Panc1 (cell line): Measurements from ENCODE around the gene TEF. TPM values are rescaled to one million over a fixed set of nuclear protein-coding genes. Genes with fewer than 3 reads are reported as not detected.

ENCODE experiments used
- ATAC-seq: fragments of 200-7000 bp; cut with Tn5 transposase; 2 replicates; pipeline ENCODE4 v1.9.1; 2020; ENCODE audit warnings: mild to moderate bottlenecking, moderate library complexity
- BruUV-seq: library from RNA; stranded (reverse); fragments of 400-500 nt; replicated peaks from 2 replicates; lab custom pipeline; 2021; lab: Mats Ljungman, UMichigan
- CTCF ChIA-PET: fragments of 300-600 bp; sonication (Branson Sonifier 250); formaldehyde crosslinking; loops from one replicate; lab custom pipeline; 2022; ENCODE audit warnings: antibody characterized with exemption; lab: Charles Lee
- POLR2A ChIA-PET: fragments of 300-600 bp; sonication (Branson Sonifier 250); formaldehyde crosslinking; loops from one replicate; lab custom pipeline; 2022; ENCODE audit warnings: antibody characterized with exemption; lab: Charles Lee
- DNase-seq: peaks from one replicate; pipeline ENCODE4 v3.0.0-alpha.2; 2010; ENCODE audit warnings: low read depth, low spot score
- H3K27ac ChIP-seq: 2 replicates; pipeline ENCODE4 v1.5.1; 2011; ENCODE audit warnings: mild to moderate bottlenecking, low read length, inconsistent platforms
- H3K27me3 ChIP-seq: fragments of 200-500 bp; sonication (Bioruptor generic); 2 replicates; pipeline ENCODE4 v1.6.0; 2014; ENCODE audit warnings: low read length, inconsistent platforms; ENCODE audit not compliant: control insufficient read depth, insufficient read depth
- H3K36me3 ChIP-seq: fragments of 200-500 bp; sonication (Bioruptor generic); 2 replicates; pipeline ENCODE4 v1.5.1; 2014; ENCODE audit warnings: inconsistent platforms, mild to moderate bottlenecking, low read length, moderate library complexity; ENCODE audit not compliant: control insufficient read depth, insufficient read depth
- H3K4me1 ChIP-seq: 2 replicates; pipeline ENCODE4 v1.5.1; 2011; ENCODE audit warnings: inconsistent platforms, mild to moderate bottlenecking, low read length, moderate library complexity; ENCODE audit not compliant: control insufficient read depth, insufficient read depth
- H3K4me3 ChIP-seq, 2 experiments: 2 replicates each; pipeline ENCODE4 v1.5.1; 2011 to 2012; ENCODE audit warnings: low read depth in 2 of 2, low read length in 2 of 2, mild to moderate bottlenecking in 2 of 2, inconsistent platforms in 1 of 2, moderate library complexity in 1 of 2
- H3K9me3 ChIP-seq: fragments of 200-500 bp; sonication (Bioruptor generic); 2 replicates; pipeline ENCODE4 v1.5.1; 2014; ENCODE audit warnings: low read depth, mild to moderate bottlenecking, inconsistent platforms, low read length, moderate library complexity; ENCODE audit not compliant: control insufficient read depth, insufficient read depth
- CTCF ChIP-seq: fragments of 450-650 bp; IDR thresholded peaks from 2 replicates; pipeline ENCODE4 v1.5.1; 2017; ENCODE audit warnings: mild to moderate bottlenecking
- POLR2AphosphoS5 ChIP-seq: IDR thresholded peaks from 2 replicates; pipeline ENCODE4 v1.6.1; 2012; ENCODE audit warnings: mild to moderate bottlenecking, low read depth, low read length, moderate library complexity
- REST ChIP-seq, 2 experiments: IDR thresholded peaks; 2 replicates each; pipeline ENCODE4 v1.6.1; 2011 to 2012; ENCODE audit warnings: low read depth in 2 of 2, control low read depth in 1 of 2, low read length in 1 of 2, mild to moderate bottlenecking in 1 of 2, moderate library complexity in 1 of 2; ENCODE audit not compliant: insufficient read depth in 1 of 2
- SIN3A ChIP-seq: IDR thresholded peaks from 2 replicates; pipeline ENCODE4 v1.6.1; 2012; ENCODE audit warnings: low read depth, mild to moderate bottlenecking, low read length, moderate library complexity, borderline replicate concordance; ENCODE audit not compliant: insufficient read depth
- TCF7L2 ChIP-seq: IDR thresholded peaks from 2 replicates; pipeline ENCODE4 v1.6.1; 2011; ENCODE audit warnings: mild to moderate bottlenecking, low read depth, low read length, inconsistent platforms
- in situ Hi-C: cut with HindIII; loops from 2 replicates; pipeline ENCODE4 v1.10.0; 2016; ENCODE audit warnings: low sequenced_read_pairs, low pct_unique_long_range_greater_than_20kb
- intact Hi-C: fragments of 100-400 bp; cut with micrococcal nuclease; formaldehyde crosslinking; loops from one replicate; pipeline ENCODE4 v1.10.0; 2022; ENCODE audit not compliant: unreplicated experiment
- total RNA-seq: library from RNA; stranded (reverse); gene quantifications from one replicate; pipeline ENCODE4 v1.2.1, GENCODE V29; 2021; ENCODE audit not compliant: unreplicated experiment

TEF gene
- total RNA-seq, 1 experiment from 2014 or later = 7.8 TPM

- TF ChIP-seq REST (IDR thresholded peaks at IDR 0.05; ENCODE audit: insufficient read depth in 1 of 2, low read depth in 2 of 2, low read length in 1 of 2) (no peak), SIN3A (no peak), POLR2AphosphoS5 (no peak), TCF7L2 (no peak), CTCF (no peak)
- Histone ChIP-seq H3K4me1 (peaks cover 16% of the 10 kb centered on the region), H3K27ac (no peak overlapping the region), H3K27me3 (no peaks in the 10 kb centered on the region), H3K36me3 (no peaks in the 10 kb centered on the region; the same call in 1 of the 2 replicates), H3K9me3 (no peaks in the 10 kb centered on the region), H3K4me3 (no peak overlapping the region)
- ChIA-PET POLR2A (interaction anchor here (0.6 to 0.7 kb wide), 3 partner anchors 58 to 587 kb away, joined by 3 to 7 read pairs (median 4); partner anchors contain the start of gene PHF5A), CTCF (no interaction called here)
- in situ Hi-C loops (no loop called here), intact Hi-C loops (no loop called here)
- no TSS peak for BruUV-seq
- no peak for DNase-seq
- ATAC-seq = no peak
These were observed 28.6 kb downstream of the TEF start for GRCh38 chr22:41410311-41410751.

- no peaks in the 10 kb centered on the region; the same call in 1 of the 2 replicates for H3K36me3 ChIP-seq
- H3K9me3 ChIP-seq = no peaks in the 10 kb centered on the region
- no peak overlapping the region for H3K4me3 ChIP-seq
- ATAC-seq (no peak), DNase-seq (no peak)
- intact Hi-C loops = no loop called here
- in situ Hi-C loops = no loop called here
- ChIA-PET POLR2A (interaction anchor here (0.6 to 0.7 kb wide), 2 partner anchors 242 to 588 kb away, joined by 3 to 4 read pairs; no protein-coding TSS in a partner anchor), CTCF (no interaction called here)
- H3K4me1 ChIP-seq = peaks cover 16% of the 10 kb centered on the region
- H3K27me3 ChIP-seq = no peaks in the 10 kb centered on the region
- no peak for TF ChIP-seq REST (IDR thresholded peaks at IDR 0.05; ENCODE audit: insufficient read depth in 1 of 2, low read depth in 2 of 2, low read length in 1 of 2)
- BruUV-seq = no TSS peak
- no peak overlapping the region for H3K27ac ChIP-seq
These were observed 29.5 kb downstream of the TEF start for GRCh38 chr22:41411021-41411851.
